ENCODE measurements around the gene KRTAP13-3.

The KRTAP13-3 gene

DNA sequence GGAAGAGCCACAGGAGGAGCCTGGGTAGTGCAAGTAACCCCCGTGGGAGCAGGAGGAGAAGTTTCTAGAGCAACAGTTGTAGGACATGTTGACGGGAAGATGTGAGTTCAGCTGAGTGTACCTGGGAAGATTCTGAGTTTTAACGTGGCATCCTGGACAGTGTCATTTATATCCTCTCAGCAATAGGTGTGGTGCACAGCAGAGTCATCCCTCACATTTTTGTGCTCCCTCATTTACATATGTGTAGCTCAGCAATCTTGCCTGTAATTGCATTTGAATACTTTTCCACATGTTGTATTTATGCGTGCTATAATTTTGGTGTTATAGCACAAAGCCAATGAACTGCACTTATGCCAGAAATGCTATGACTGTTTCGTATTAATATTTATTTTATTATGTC is at the start of gene KRTAP13-3:
Gene KRTAP13-3, minus strand, starts transcription at position 101 of the 400 bp plus-strand sequence. Its CDS starts 14 bp downstream, at position 87.
- no peak within 1 kb of the TSS for H3K4me3 ChIP-seq (ENCODE audit: low read depth, low read length)
- TF ChIP-seq, protein P1, sequence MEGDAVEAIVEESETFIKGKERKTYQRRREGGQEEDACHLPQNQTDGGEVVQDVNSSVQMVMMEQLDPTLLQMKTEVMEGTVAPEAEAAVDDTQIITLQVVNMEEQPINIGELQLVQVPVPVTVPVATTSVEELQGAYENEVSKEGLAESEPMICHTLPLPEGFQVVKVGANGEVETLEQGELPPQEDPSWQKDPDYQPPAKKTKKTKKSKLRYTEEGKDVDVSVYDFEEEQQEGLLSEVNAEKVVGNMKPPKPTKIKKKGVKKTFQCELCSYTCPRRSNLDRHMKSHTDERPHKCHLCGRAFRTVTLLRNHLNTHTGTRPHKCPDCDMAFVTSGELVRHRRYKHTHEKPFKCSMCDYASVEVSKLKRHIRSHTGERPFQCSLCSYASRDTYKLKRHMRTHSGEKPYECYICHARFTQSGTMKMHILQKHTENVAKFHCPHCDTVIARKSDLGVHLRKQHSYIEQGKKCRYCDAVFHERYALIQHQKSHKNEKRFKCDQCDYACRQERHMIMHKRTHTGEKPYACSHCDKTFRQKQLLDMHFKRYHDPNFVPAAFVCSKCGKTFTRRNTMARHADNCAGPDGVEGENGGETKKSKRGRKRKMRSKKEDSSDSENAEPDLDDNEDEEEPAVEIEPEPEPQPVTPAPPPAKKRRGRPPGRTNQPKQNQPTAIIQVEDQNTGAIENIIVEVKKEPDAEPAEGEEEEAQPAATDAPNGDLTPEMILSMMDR (IDR thresholded peaks at IDR 0.05; ENCODE audit: low read depth, low read length), result no peak

DNA sequence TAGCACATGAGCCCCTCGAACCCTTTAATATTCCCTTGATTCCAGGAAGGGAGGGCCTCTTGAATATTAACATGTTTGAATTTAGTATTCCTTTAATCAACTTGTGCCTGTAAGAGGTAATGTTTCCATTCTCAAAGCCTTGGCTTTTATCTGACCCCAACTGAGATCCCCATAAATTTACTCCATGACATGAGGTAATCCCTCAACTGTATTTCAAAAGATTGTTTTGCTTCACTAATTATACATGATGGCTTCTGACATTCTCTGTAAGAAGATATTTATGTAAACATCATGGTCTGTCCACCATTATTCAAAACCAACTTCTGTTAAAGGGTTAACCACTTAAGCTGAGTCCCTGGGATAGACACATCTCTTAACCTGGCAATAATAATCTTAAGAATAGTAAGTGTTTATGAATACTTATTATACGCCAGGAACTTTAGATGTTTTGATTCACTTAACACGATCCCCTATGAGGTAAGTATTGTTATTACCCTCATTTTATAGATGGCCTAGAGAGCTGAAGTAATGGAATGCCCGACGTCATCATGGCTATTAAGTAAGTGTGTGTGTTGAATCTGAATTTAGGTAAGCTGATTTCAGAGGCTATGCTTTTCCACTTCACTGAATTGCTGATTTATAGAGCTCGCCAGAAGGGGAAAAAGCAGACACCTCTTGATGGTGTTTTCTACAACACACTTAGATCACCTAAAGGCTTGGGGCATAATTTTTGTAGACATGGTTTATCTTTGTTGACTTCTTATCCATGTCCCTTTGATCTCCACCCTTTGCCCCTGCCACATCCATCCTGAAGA is 43.4 kb upstream of the KRTAP13-3 start:
- no peak overlapping the region for H3K4me3 ChIP-seq (ENCODE audit: low read depth, low read length)
- TF ChIP-seq, protein P1 (IDR thresholded peaks at IDR 0.05; ENCODE audit: low read depth, low read length), result no peak

DNA sequence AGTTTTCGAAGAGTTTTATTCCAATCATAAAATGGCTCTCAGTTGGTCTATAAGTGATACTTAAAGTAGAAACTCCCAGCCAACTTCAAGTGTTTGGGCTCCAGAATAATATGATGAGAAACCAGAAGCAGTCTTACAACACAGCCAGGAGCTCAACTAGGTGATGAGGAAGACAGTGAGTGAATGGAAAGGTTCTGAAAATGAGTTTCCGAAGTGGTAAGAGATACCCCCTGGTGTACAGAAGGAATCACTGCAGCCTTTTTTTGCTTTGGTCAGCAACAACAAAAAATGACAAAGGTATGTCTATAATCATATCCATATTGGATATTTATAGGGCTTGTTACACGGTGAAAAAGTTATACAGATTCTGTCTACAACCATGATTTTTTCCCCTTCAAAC is 38.0 kb upstream of the KRTAP13-3 start:
- TF ChIP-seq, protein P1 (IDR thresholded peaks at IDR 0.05; ENCODE audit: low read depth, low read length), result no peak
- no peak overlapping the region for H3K4me3 ChIP-seq (ENCODE audit: low read depth, low read length)

DNA sequence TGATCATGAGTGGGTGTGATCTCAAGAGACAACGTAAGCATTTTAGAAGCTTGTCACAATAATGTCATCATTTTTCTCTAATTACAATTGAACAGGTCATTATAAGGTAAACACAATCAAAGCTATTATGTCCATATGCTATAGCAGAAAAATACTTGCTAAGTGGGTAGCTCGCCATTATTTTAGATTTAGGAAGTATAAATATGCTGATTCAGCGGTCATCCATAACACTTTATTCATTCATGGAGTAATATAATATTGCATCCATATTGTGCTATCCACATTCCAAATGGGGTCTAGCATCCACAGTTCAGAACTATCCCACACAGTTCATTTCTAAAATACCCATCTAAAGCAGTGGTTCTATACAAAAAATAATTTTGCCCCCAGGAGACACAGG is 22.8 kb upstream of the KRTAP13-3 start:
- TF ChIP-seq, protein P1 (IDR thresholded peaks at IDR 0.05; ENCODE audit: low read depth, low read length), result no peak
- H3K4me3 ChIP-seq (ENCODE audit: low read depth, low read length), result no peak overlapping the region

GRCh38 chr21:30447056-30447455 is 21.3 kb upstream of the KRTAP13-3 start:
- TF ChIP-seq, protein P1 (IDR thresholded peaks at IDR 0.05; ENCODE audit: low read depth, low read length), result no peak
- no peak overlapping the region for H3K4me3 ChIP-seq (ENCODE audit: low read depth, low read length)

GRCh38 chr21:30444204-30444603 is 18.5 kb upstream of the KRTAP13-3 start:
- H3K4me3 ChIP-seq (ENCODE audit: low read depth, low read length), result no peak overlapping the region
- TF ChIP-seq, protein P1 (IDR thresholded peaks at IDR 0.05; ENCODE audit: low read depth, low read length), result no peak

- TF ChIP-seq, protein P1 (IDR thresholded peaks at IDR 0.05; ENCODE audit: low read depth, low read length), result no peak
- H3K4me3 ChIP-seq (ENCODE audit: low read depth, low read length), result no peak overlapping the region
These were observed 17.5 kb upstream of the KRTAP13-3 start for GRCh38 chr21:30443226-30443625.
